ENCODE data around the gene CD99.

- TF ChIP-seq CTCF (IDR thresholded peaks at IDR 0.05): no peak
- no peak for TF ChIP-seq POLR2A (IDR thresholded peaks at IDR 0.05)
Measured at GRCh38 chrX:2665387-2666304, 25.4 kb upstream of the CD99 start.
